ENCODE data around the gene PRKG1. TPM values are rescaled to one million over a fixed set of nuclear protein-coding genes. Genes with fewer than 3 reads are reported as not detected.

PRKG1 gene
- total and polyA plus RNA-seq, 2 experiments from 2014 or later = 10.7 to 21.8 TPM

GRCh38 chr10:51250278-51250920 is 176.1 kb downstream of the PRKG1 start:
- Histone ChIP-seq H3K4me2 (ENCODE audit: unreplicated experiment) (no peak overlapping the region), H2AFZ (no peak overlapping the region), H4K20me1 (ENCODE audit: insufficient read depth) (no peaks in the 10 kb centered on the region), H3K4me1 (ENCODE audit: insufficient read depth) (peaks cover 7% of the 10 kb centered on the region), H3K79me2 (ENCODE audit: insufficient read depth) (peaks cover 6% of the 10 kb centered on the region; the same call in 1 of the 2 replicates), H3K9me3 (ENCODE audit: low read depth) (no peaks in the 10 kb centered on the region), H3K27me3 (replicated peaks; ENCODE audit: insufficient read depth) (no peaks in the 10 kb centered on the region), H3K9me2 (ENCODE audit: insufficient read depth) (no peaks in the 10 kb centered on the region), H3K36me3 (ENCODE audit: low read depth) (no peaks in the 10 kb centered on the region), H3K27ac (no peak overlapping the region), H3F3A (ENCODE audit: insufficient read depth) (peaks cover 5% of the 10 kb centered on the region; the same call in 1 of the 2 replicates), H3K4me3 (no peak overlapping the region), H3K9ac (no peak overlapping the region)
- TF ChIP-seq EZH2phosphoT487 (IDR thresholded peaks at IDR 0.05; ENCODE audit: insufficient read depth, low read depth) (no peak), EZH2 (IDR thresholded peaks at IDR 0.05; ENCODE audit: insufficient read depth, poor library complexity, severe bottlenecking) (no peak)
- in situ Hi-C loops (cut with MboI) = no loop called here
- DNase-seq = peak; percentile 14
- 86 to 97% methylated on average over 1 of the region's 1 CpG for WGBS, 2 experiments (ENCODE audit: low coverage in 1 of 2, low lambda C conversion rate in 2 of 2, missing lambda C conversion rate in 2 of 2)

DNA sequence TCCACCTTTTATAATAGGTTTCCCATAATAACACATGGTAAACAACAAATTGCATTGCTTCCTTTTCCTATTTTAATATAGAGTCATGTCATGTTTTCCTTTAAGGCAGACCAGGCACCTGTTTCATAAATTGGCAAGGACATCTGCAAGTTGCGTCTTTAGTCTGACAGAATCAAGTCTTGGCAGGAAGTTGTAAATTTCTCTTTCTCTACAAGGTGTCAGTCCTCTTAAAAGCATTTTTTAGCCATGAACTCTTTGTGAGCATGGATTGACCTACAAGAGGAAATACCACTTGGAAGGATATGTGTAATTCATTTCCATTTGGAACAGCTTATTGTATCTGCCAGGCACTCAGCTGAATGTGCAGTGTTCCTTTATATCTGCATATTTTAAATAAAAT is 176.8 kb downstream of the PRKG1 start:
- Histone ChIP-seq H4K20me1 (ENCODE audit: insufficient read depth) (no peaks in the 10 kb centered on the region), H3K4me1 (ENCODE audit: insufficient read depth) (0 out of 2 replicates have a peak, but pooled peaks cover under 1% of the 10 kb centered on the region), H3K27me3 (replicated peaks; ENCODE audit: insufficient read depth) (no peaks in the 10 kb centered on the region), H3K79me2 (ENCODE audit: insufficient read depth) (peaks cover 8% of the 10 kb centered on the region; the same call in 1 of the 2 replicates), H3K27ac (no peak overlapping the region), H2AFZ (no peak overlapping the region), H3F3A (ENCODE audit: insufficient read depth) (no peaks in the 10 kb centered on the region), H3K9ac (no peak overlapping the region), H3K36me3 (ENCODE audit: low read depth) (no peaks in the 10 kb centered on the region), H3K4me2 (ENCODE audit: unreplicated experiment) (no peak overlapping the region), H3K9me3 (ENCODE audit: low read depth) (no peaks in the 10 kb centered on the region), H3K4me3 (no peak overlapping the region), H3K9me2 (ENCODE audit: insufficient read depth) (no peaks in the 10 kb centered on the region)
- no peak for TF ChIP-seq EZH2phosphoT487 (IDR thresholded peaks at IDR 0.05; ENCODE audit: insufficient read depth, low read depth)
- no peak for TF ChIP-seq EZH2 (IDR thresholded peaks at IDR 0.05; ENCODE audit: insufficient read depth, poor library complexity, severe bottlenecking)
- in situ Hi-C loops (cut with MboI) = no loop called here
- 76 to 86% methylated on average over 1 of the region's 1 CpG for WGBS, 2 experiments (ENCODE audit: low coverage in 1 of 2, low lambda C conversion rate in 2 of 2, missing lambda C conversion rate in 2 of 2)
- DNase-seq = no peak

GRCh38 chr10:51255381-51255780 is 181.1 kb downstream of the PRKG1 start:
- DNase-seq = no peak
- 83 to 89% methylated on average over 4 of the region's 4 CpGs for WGBS, 2 experiments (ENCODE audit: low coverage in 1 of 2, low lambda C conversion rate in 2 of 2, missing lambda C conversion rate in 2 of 2)

DNA sequence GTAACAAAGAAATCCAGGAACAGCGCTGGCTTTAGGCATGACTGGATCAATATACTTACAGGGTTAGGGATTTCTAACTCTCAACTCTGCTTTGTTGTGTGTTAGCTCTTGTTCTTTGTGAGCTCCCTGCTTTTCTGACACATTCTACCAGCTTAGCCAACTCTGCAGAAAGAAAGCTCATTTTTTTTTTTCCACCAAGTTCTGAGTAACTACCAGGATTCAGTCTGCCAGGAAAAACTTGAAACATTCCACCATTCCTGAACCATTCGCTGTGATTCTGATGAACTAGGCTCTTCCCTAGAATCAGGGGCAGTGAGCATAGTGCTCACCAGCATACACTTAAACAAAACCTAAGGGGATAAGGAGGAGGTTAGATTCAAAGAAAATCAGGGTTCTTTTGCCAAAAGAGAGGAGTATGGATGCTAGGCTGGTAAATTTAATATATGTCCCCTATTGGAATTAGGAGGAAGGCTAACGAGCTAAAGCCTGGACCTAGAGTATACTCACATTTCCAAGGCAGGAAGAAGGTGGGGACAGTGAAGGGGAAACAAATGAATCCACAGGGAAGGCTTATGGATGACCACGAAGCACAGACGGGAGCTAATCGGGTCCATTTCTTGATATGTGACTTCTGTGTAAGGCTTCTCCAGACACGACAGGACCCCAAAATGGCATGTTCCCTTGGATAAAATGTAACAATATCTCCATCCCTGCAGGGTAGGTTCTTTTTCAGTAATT is 183.4 kb downstream of the PRKG1 start:
- Histone ChIP-seq H3K4me1 (ENCODE audit: insufficient read depth) (peaks cover 11% of the 10 kb centered on the region; the same call in 1 of the 2 replicates), H4K20me1 (ENCODE audit: insufficient read depth) (no peaks in the 10 kb centered on the region), H3K4me3 (no peak overlapping the region), H3K27ac (peak overlapping the region; percentile 24), H3K9ac (no peak overlapping the region), H3K79me2 (ENCODE audit: insufficient read depth) (peaks cover 17% of the 10 kb centered on the region; the same call in 1 of the 2 replicates), H3F3A (ENCODE audit: insufficient read depth) (peaks cover 5% of the 10 kb centered on the region; the same call in 1 of the 2 replicates), H3K36me3 (ENCODE audit: low read depth) (no peaks in the 10 kb centered on the region), H2AFZ (no peak overlapping the region; the same call in 1 of the 2 replicates), H3K9me2 (ENCODE audit: insufficient read depth) (no peaks in the 10 kb centered on the region; the same call in 1 of the 2 replicates), H3K27me3 (replicated peaks; ENCODE audit: insufficient read depth) (no peaks in the 10 kb centered on the region), H3K9me3 (ENCODE audit: low read depth) (no peaks in the 10 kb centered on the region), H3K4me2 (ENCODE audit: unreplicated experiment) (no peak overlapping the region)
- in situ Hi-C loops (cut with MboI) = no loop called here
- 70 to 76% methylated on average over 7 of the region's 7 CpGs for WGBS, 2 experiments (ENCODE audit: low coverage in 1 of 2, low lambda C conversion rate in 2 of 2, missing lambda C conversion rate in 2 of 2)
- TF ChIP-seq EZH2phosphoT487 (IDR thresholded peaks at IDR 0.05; ENCODE audit: insufficient read depth, low read depth) (no peak), EZH2 (IDR thresholded peaks at IDR 0.05; ENCODE audit: insufficient read depth, poor library complexity, severe bottlenecking) (no peak)
- DNase-seq = peak; percentile 82

More at GRCh38 chr10:51255381-51255780, 181.1 kb downstream of the PRKG1 start:
- Histone ChIP-seq H3K9me2 (ENCODE audit: insufficient read depth) (no peaks in the 10 kb centered on the region; the same call in 1 of the 2 replicates), H3K27me3 (replicated peaks; ENCODE audit: insufficient read depth) (no peaks in the 10 kb centered on the region), H3K4me3 (no peak overlapping the region), H3K4me1 (ENCODE audit: insufficient read depth) (peaks cover 11% of the 10 kb centered on the region; the same call in 1 of the 2 replicates), H3K4me2 (ENCODE audit: unreplicated experiment) (no peak overlapping the region), H4K20me1 (ENCODE audit: insufficient read depth) (no peaks in the 10 kb centered on the region), H3K9ac (no peak overlapping the region), H3K27ac (no peak overlapping the region), H3K9me3 (ENCODE audit: low read depth) (no peaks in the 10 kb centered on the region), H3K79me2 (ENCODE audit: insufficient read depth) (peaks cover 12% of the 10 kb centered on the region; the same call in 1 of the 2 replicates), H3K36me3 (ENCODE audit: low read depth) (no peaks in the 10 kb centered on the region), H2AFZ (no peak overlapping the region), H3F3A (ENCODE audit: insufficient read depth) (peaks cover 5% of the 10 kb centered on the region; the same call in 1 of the 2 replicates)
- no peak for TF ChIP-seq EZH2 (IDR thresholded peaks at IDR 0.05; ENCODE audit: insufficient read depth, poor library complexity, severe bottlenecking)
- TF ChIP-seq EZH2phosphoT487 (IDR thresholded peaks at IDR 0.05; ENCODE audit: insufficient read depth, low read depth) = no peak
- in situ Hi-C loops (cut with MboI) = no loop called here

Data from GM23248 (cell line).